OCI-LY1 (cell line): ENCODE measurements around the gene NECTIN4.
A peak's percentile ranks its signal among the peaks of the same experiment; 100 is the strongest.
"Not testable (repeated sequence)": the region's sequence is repeated elsewhere in the genome, so short reads cannot be mapped to it uniquely, and the experiment has no call there.

Source experiments
- H2AFZ ChIP-seq: fragments of 200-600 bp; sonication (generic), shearing (Covaris generic); 2 replicates; pipeline ENCODE4 v1.6.0; 2014; ENCODE audit warnings: antibody characterized with exemption, mild to moderate bottlenecking, low read length
- H3F3A ChIP-seq: fragments of 200-600 bp; sonication (generic), shearing (Covaris generic); 2 replicates; pipeline ENCODE4 v1.6.0; 2014; ENCODE audit warnings: mild to moderate bottlenecking, antibody characterized with exemption, low read length, moderate library complexity; ENCODE audit not compliant: insufficient read depth
- H3K27ac ChIP-seq: fragments of 200-600 bp; sonication (generic); 2 replicates; pipeline ENCODE4 v1.5.1; 2014; ENCODE audit warnings: low read length, mixed run types, mild to moderate bottlenecking, low read depth; ENCODE audit not compliant: poor library complexity, severe bottlenecking
- H3K27me3 ChIP-seq: fragments of 200-600 bp; sonication (generic); 2 replicates; pipeline ENCODE4 v1.6.0; 2014; ENCODE audit warnings: antibody characterized with exemption, mild to moderate bottlenecking, low read length, moderate library complexity; ENCODE audit not compliant: insufficient read depth
- H3K36me3 ChIP-seq: fragments of 200-600 bp; sonication (generic); 2 replicates; pipeline ENCODE4 v1.6.1; 2014; ENCODE audit warnings: mild to moderate bottlenecking, antibody characterized with exemption, low read length, moderate library complexity, mixed read lengths; ENCODE audit not compliant: insufficient read depth
- H3K4me1 ChIP-seq: fragments of 200-600 bp; sonication (generic); 2 replicates; pipeline ENCODE4 v1.5.1; 2014; ENCODE audit warnings: mild to moderate bottlenecking, low read length, moderate library complexity; ENCODE audit not compliant: insufficient read depth, severe bottlenecking
- H3K4me2 ChIP-seq: fragments of 200-600 bp; sonication (generic), shearing (Covaris generic); 2 replicates; pipeline ENCODE4 v1.6.1; 2014; ENCODE audit warnings: low read length
- H3K4me3 ChIP-seq: fragments of 200-600 bp; sonication (generic); 2 replicates; pipeline ENCODE4 v1.5.1; 2014; ENCODE audit warnings: low read length, low read depth, mild to moderate bottlenecking, mixed read lengths; ENCODE audit not compliant: poor library complexity, severe bottlenecking
- H3K79me2 ChIP-seq: fragments of 200-600 bp; shearing (Covaris generic); 2 replicates; pipeline ENCODE4 v1.6.1; 2016; ENCODE audit warnings: mixed run types, low read length, mixed read lengths; ENCODE audit not compliant: insufficient read depth
- H3K9ac ChIP-seq: fragments of 200-600 bp; sonication (generic), shearing (Covaris generic); 2 replicates; pipeline ENCODE4 v1.6.1; 2014; ENCODE audit warnings: mild to moderate bottlenecking, low read length, mixed read lengths
- H3K9me2 ChIP-seq: fragments of 200-600 bp; sonication (generic), shearing (Covaris generic); 2 replicates; pipeline ENCODE4 v1.6.1; 2014; ENCODE audit warnings: low read depth, mild to moderate bottlenecking, low read length, mixed read lengths
- H3K9me3 ChIP-seq: fragments of 200-600 bp; shearing (Covaris generic); 2 replicates; pipeline ENCODE4 v1.6.1; 2014; ENCODE audit warnings: low read length, mixed read lengths
- H4K20me1 ChIP-seq: fragments of 200-600 bp; sonication (generic), shearing (Covaris generic); 2 replicates; pipeline ENCODE4 v1.6.0; 2016; ENCODE audit warnings: mild to moderate bottlenecking, low read length; ENCODE audit not compliant: insufficient read depth
- EZH2 ChIP-seq: fragments of 200-600 bp; sonication (generic), shearing (Covaris generic); IDR thresholded peaks from 2 replicates; pipeline ENCODE4 v1.8.0; 2017; ENCODE audit warnings: borderline replicate concordance, mixed run types, mild to moderate bottlenecking, antibody characterized with exemption, low read length, moderate library complexity, mixed read lengths
- TF ChIP-seq, protein P1 (sequence below): fragments of 200-600 bp; sonication (generic), shearing (Covaris generic); IDR thresholded peaks from 2 replicates; pipeline ENCODE4 v1.5.1; 2017; ENCODE audit warnings: mild to moderate bottlenecking, antibody characterized with exemption, low read length, moderate library complexity, mixed read lengths

The NECTIN4 gene

DNA sequence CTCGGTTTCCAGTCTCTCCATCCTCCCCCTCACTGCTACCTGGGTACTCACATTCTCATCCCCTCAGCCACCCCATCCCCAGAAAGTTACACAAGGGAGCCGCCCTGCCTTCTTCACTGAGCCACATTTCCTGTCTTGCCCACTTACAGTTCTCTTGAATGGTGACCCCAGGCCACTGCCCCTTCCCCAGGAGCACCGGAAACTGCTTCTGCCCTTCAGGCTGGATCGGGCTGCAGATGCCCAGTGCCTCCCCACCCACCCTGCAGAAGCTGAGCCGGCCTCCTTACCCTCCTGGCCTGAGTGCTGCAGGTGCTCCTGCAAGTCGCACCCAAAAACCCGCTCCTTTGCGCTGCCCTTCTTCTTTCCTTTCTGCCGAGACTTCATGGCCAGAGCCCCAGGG, 20.1 kb downstream of the NECTIN4 start:
- Histone ChIP-seq H3K4me1 (peaks cover 29% of the 10 kb centered on the region), H3K27ac (peak overlapping the region; percentile 85), H3F3A (no peaks in the 10 kb centered on the region), H2AFZ (no peak overlapping the region), H3K9me2 (no peaks in the 10 kb centered on the region), H3K79me2 (0 out of 2 replicates have a peak, but pooled peaks cover 16% of the 10 kb centered on the region), H3K9me3 (peaks cover 3% of the 10 kb centered on the region; the same call in 1 of the 2 replicates), H3K9ac (peak overlapping the region; percentile 95), H3K36me3 (peaks cover 5% of the 10 kb centered on the region; the same call in 1 of the 2 replicates), H4K20me1 (no peaks in the 10 kb centered on the region), H3K4me2 (peak overlapping the region; percentile 88), H3K4me3 (peak overlapping the region; percentile 83), H3K27me3 (no peaks in the 10 kb centered on the region)
- TF ChIP-seq EZH2, result no peak
- TF ChIP-seq, protein P1, sequence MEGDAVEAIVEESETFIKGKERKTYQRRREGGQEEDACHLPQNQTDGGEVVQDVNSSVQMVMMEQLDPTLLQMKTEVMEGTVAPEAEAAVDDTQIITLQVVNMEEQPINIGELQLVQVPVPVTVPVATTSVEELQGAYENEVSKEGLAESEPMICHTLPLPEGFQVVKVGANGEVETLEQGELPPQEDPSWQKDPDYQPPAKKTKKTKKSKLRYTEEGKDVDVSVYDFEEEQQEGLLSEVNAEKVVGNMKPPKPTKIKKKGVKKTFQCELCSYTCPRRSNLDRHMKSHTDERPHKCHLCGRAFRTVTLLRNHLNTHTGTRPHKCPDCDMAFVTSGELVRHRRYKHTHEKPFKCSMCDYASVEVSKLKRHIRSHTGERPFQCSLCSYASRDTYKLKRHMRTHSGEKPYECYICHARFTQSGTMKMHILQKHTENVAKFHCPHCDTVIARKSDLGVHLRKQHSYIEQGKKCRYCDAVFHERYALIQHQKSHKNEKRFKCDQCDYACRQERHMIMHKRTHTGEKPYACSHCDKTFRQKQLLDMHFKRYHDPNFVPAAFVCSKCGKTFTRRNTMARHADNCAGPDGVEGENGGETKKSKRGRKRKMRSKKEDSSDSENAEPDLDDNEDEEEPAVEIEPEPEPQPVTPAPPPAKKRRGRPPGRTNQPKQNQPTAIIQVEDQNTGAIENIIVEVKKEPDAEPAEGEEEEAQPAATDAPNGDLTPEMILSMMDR, result no peak

DNA sequence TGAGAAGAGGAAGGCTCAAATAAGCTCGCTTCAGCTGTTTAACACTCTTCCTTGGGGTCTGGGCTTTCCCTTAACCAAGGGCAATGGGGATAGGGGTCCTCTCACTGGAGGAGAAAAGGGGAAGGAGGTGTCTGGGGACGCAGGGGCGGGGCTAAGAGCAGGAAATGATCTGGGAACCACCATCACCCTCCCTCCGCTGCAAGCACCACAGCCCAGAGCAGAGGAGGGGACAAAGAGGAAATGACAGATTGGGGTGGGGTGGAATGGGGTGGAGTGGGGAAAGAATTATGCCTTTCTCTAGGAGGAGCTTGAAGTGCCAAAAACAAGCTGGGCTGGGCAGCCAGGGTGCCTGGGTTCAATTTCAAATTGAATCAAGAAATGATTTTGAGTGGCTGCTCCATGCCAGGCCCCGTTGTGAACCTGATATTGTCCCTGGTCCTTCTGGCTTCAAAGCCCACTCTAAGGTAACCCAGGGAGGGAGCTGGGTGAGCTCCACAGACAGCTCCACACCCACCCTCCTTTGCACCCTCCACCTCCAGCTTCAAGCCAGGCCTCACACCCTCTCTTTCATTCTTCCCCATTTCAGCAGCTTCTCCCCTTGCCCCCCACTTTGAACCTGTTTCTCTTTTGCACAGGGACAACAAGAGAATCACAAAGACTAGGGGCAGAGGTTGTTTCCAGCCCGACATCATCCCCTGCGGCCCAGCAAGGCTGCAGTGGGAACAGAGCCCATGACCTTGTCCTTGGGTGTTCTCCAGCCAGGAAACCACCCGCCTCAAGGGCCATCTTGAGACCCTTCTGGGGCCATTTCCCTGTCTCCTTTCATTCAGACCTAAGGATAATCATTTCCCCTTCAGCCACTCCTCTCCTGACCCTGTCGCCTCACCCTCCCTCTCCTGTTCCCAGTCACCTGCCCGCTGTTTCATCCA, 20.8 kb downstream of the NECTIN4 start:
- peak overlapping the region; percentile 88 for H3K4me2 ChIP-seq
- H3K4me3 ChIP-seq, result peak overlapping the region; percentile 83
- no peaks in the 10 kb centered on the region for H4K20me1 ChIP-seq
- H3F3A ChIP-seq, result no peaks in the 10 kb centered on the region
- TF ChIP-seq, protein P1, result no peak
- TF ChIP-seq EZH2, result no peak
- peaks cover 3% of the 10 kb centered on the region; the same call in 1 of the 2 replicates for H3K9me3 ChIP-seq
- H3K9ac ChIP-seq, result peak overlapping the region; percentile 95
- no peaks in the 10 kb centered on the region for H3K27me3 ChIP-seq
- 0 out of 2 replicates have a peak, but pooled peaks cover 16% of the 10 kb centered on the region for H3K79me2 ChIP-seq
- peaks cover 5% of the 10 kb centered on the region; the same call in 1 of the 2 replicates for H3K36me3 ChIP-seq
- peak overlapping the region; percentile 85 for H3K27ac ChIP-seq
- H3K9me2 ChIP-seq, result no peaks in the 10 kb centered on the region
- no peak overlapping the region for H2AFZ ChIP-seq
- H3K4me1 ChIP-seq, result peaks cover 29% of the 10 kb centered on the region

DNA sequence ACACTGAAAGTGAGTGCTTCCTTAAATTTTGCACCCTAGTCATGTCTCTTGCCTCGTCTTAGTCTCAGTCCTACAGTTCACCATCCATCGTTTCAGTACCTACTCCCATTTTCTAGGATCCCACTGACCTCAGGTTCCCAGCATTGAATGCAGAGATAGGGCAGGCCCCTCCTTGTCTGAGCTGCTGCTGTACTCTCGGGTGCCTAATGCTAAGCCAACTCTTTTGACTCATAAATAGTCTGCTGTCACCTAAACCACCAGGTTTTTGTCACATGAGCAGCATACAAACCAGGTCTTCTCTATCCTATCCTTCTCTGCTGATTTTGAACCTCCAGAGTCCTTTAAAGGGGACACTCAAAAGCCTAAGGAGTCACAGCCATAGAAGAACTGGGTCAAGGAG, 22.7 kb downstream of the NECTIN4 start:
- H3K4me3 ChIP-seq, result no peak overlapping the region
- peak overlapping the region; percentile 49 for H3K27ac ChIP-seq
- H3K9ac ChIP-seq, result no peak overlapping the region
- 0 out of 2 replicates have a peak, but pooled peaks cover 16% of the 10 kb centered on the region for H3K79me2 ChIP-seq
- peaks cover 29% of the 10 kb centered on the region for H3K4me1 ChIP-seq
- H3K9me3 ChIP-seq, result peaks cover 3% of the 10 kb centered on the region; the same call in 1 of the 2 replicates
- H3F3A ChIP-seq, result no peaks in the 10 kb centered on the region
- peak overlapping the region; percentile 88 for H3K4me2 ChIP-seq
- H2AFZ ChIP-seq, result no peak overlapping the region
- H3K9me2 ChIP-seq, result no peaks in the 10 kb centered on the region
- no peaks in the 10 kb centered on the region for H3K27me3 ChIP-seq
- H4K20me1 ChIP-seq, result no peaks in the 10 kb centered on the region
- H3K36me3 ChIP-seq, result peaks cover 12% of the 10 kb centered on the region; the same call in 1 of the 2 replicates
- TF ChIP-seq, protein P1, result no peak
- no peak for TF ChIP-seq EZH2

DNA sequence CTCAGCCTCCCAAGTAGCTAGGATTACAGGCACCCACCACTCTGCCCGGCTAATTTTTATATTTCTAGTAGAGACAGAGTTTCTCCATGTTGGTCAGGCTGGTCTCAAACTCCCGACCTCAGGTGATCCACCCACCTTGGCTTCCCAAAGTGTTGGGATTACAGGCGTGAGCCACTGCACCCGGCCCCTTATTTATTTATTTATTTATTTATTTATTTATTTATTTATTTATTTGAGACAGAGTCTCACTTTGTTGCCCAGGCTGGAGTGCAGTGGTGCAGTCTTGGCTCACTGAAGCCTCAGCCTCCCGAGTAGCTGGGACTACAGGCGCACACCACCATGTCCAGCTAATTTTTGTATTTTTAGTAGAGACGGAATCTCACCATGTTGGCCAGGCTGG, 23.7 kb downstream of the NECTIN4 start:
- not testable (repeated sequence) for H3K9ac ChIP-seq, H3K9me3 ChIP-seq, H3F3A ChIP-seq, H3K4me2 ChIP-seq, H3K9me2 ChIP-seq, H3K27ac ChIP-seq, H3K4me3 ChIP-seq, H2AFZ ChIP-seq, H4K20me1 ChIP-seq, H3K27me3 ChIP-seq
- Histone ChIP-seq H3K4me1 (peaks cover 29% of the 10 kb centered on the region), H3K36me3 (peaks cover 12% of the 10 kb centered on the region; the same call in 1 of the 2 replicates), H3K79me2 (0 out of 2 replicates have a peak, but pooled peaks cover 16% of the 10 kb centered on the region)

DNA sequence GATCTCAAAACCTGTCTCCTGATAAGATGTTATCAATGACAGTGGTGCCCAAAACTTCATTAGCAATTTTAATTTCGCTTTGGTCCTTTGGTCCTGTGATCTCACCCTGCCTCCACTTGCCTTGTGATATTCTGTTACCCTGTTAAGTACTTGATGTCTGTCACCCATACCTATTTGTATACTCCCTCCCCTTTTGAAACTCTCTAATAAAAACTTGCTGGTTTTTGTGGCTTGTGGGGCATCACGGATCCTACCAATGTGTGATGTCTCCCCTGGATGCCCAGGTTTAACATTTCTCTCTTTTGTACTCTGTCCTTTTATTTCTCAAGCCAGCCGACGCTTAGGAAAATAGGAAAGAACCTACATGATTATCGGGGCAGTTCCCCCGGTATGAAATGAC, 25.4 kb downstream of the NECTIN4 start:
- H3K9me3 ChIP-seq, H3K4me3 ChIP-seq, H3K4me2 ChIP-seq, H3K27ac ChIP-seq, H4K20me1 ChIP-seq, H3K9ac ChIP-seq, H3K9me2 ChIP-seq, H3F3A ChIP-seq, H3K27me3 ChIP-seq, H2AFZ ChIP-seq: not testable (repeated sequence)
- Histone ChIP-seq H3K4me1 (peaks cover 24% of the 10 kb centered on the region), H3K36me3 (peaks cover 22% of the 10 kb centered on the region), H3K79me2 (0 out of 2 replicates have a peak, but pooled peaks cover 13% of the 10 kb centered on the region)
